HepG2 (cell line): ENCODE measurements around the gene PIGL. TPM values are rescaled to one million over a fixed set of nuclear protein-coding genes. Genes with fewer than 3 reads are reported as not detected.

Experiments
- ATAC-seq: fragments of 200-7000 bp; cut with Tn5 transposase; 3 replicates; pipeline ENCODE4 v1.9.1; 2020; ENCODE audit warnings: mild to moderate bottlenecking, moderate library complexity
- BruUV-seq: library from RNA; stranded (reverse); fragments of 400-500 nt; replicated peaks from 2 replicates; lab custom pipeline; 2021; lab: Mats Ljungman, UMichigan
- CTCF ChIA-PET: fragments of 300-600 bp; formaldehyde crosslinking; extraction: SDS; loops from one replicate; lab custom pipeline; 2021; ENCODE audit warnings: low total read pairs, inconsistent platforms, low intra/inter-chr PET ratio; lab: Yijun Ruan, JAX
- POLR2A ChIA-PET: fragments of 350-600 bp; sonication (Branson Sonifier 250); formaldehyde crosslinking; loops from one replicate; lab custom pipeline; 2020; ENCODE audit warnings: antibody characterized with exemption, inconsistent platforms; lab: Yijun Ruan, JAX
- DNase-seq: peaks from one replicate; pipeline ENCODE4 v3.0.0-alpha.2; 2015; ENCODE audit warnings: low spot score
- FAIRE-seq: peaks from 3 replicates; lab custom pipeline; 2011; peaks lifted over from hg19 to GRCh38; lab: Jason Lieb, UNC
- H2AFZ ChIP-seq: one replicate; pipeline ENCODE4 v1.6.1; 2011; ENCODE audit warnings: low read length, inconsistent platforms
- H3K27ac ChIP-seq: fragments of 300-600 bp; 3 replicates; pipeline ENCODE4 v1.8.0; 2011; ENCODE audit warnings: mixed run types, mild to moderate bottlenecking, mixed read lengths, low read length, inconsistent platforms; ENCODE audit not compliant: insufficient read depth; ENCODE audit errors: extremely low read length
- H3K27me3 ChIP-seq, 2 experiments: fragments of 200-600 bp in 1 of 2; 2 replicates in 1 of 2; 3 replicates in 1 of 2; pipeline versions ENCODE4 v1.6.0 to v1.8.0; 2011; ENCODE audit warnings: low read length in 2 of 2, mild to moderate bottlenecking in 2 of 2, moderate library complexity in 2 of 2, inconsistent platforms in 1 of 2; ENCODE audit not compliant: insufficient read depth in 2 of 2, control insufficient read depth in 1 of 2
- H3K36me3 ChIP-seq, 2 experiments: fragments of 200-600 bp in 1 of 2; replicated peaks in 1 of 2; 2 replicates in 1 of 2; 3 replicates in 1 of 2; pipeline versions ENCODE4 v1.5.1 to v1.8.0; 2011; ENCODE audit warnings: low read length in 2 of 2, inconsistent platforms in 1 of 2; ENCODE audit not compliant: insufficient read depth in 2 of 2, control insufficient read depth in 1 of 2
- H3K4me1 ChIP-seq: 2 replicates; pipeline ENCODE4 v1.5.1; 2012; ENCODE audit warnings: low read length, inconsistent platforms; ENCODE audit not compliant: insufficient read depth
- H3K4me2 ChIP-seq: 2 replicates; pipeline ENCODE4 v1.6.0; 2011; ENCODE audit warnings: low read depth, low read length, inconsistent platforms
- H3K4me3 ChIP-seq, 3 experiments: fragments of 200-600 bp in 1 of 3; sonication (generic), shearing (Covaris generic) in 1 of 3; replicated peaks in 1 of 3; 2 replicates each; pipeline ENCODE4 v1.5.1; 2011 to 2016; ENCODE audit warnings: low read length in 3 of 3, inconsistent platforms in 2 of 3, low read depth in 2 of 3, mild to moderate bottlenecking in 2 of 3, control low read depth in 1 of 3, mixed read lengths in 1 of 3; ENCODE audit not compliant: insufficient read depth in 1 of 3
- H3K79me2 ChIP-seq: one replicate; pipeline ENCODE4 v1.6.1; 2011; ENCODE audit warnings: low read length, inconsistent platforms; ENCODE audit not compliant: insufficient read depth
- H3K9ac ChIP-seq: 2 replicates; pipeline ENCODE4 v1.6.0; 2011; ENCODE audit warnings: mild to moderate bottlenecking, low read depth, low read length, inconsistent platforms; ENCODE audit not compliant: insufficient read depth
- H3K9me3 ChIP-seq: 2 replicates; pipeline ENCODE4 v1.5.1; 2012; ENCODE audit warnings: mild to moderate bottlenecking, low read length
- H4K20me1 ChIP-seq: 2 replicates; pipeline ENCODE4 v1.6.0; 2011; ENCODE audit warnings: inconsistent platforms, mild to moderate bottlenecking, low read length, moderate library complexity; ENCODE audit not compliant: insufficient read depth
- CAMTA2 ChIP-seq: sonication (generic); formaldehyde crosslinking; IDR thresholded peaks from 2 replicates; pipeline ENCODE4 v1.4.0; 2020; ENCODE audit warnings: mild to moderate bottlenecking, missing genetic modification reagents, borderline replicate concordance
- CENPT ChIP-seq: sonication (generic); formaldehyde crosslinking; IDR thresholded peaks from 2 replicates; pipeline ENCODE4 v1.8.0; 2022; ENCODE audit warnings: low read depth, mild to moderate bottlenecking, moderate library complexity, missing genetic modification reagents
- CREB1 ChIP-seq, 2 experiments: fragments of 450-650 bp in 1 of 2; IDR thresholded peaks; 2 replicates each; pipeline ENCODE4 v1.6.1; 2016 to 2017; ENCODE audit warnings: control low read depth in 1 of 2, mild to moderate bottlenecking in 1 of 2, missing compliant biosample characterization in 1 of 2, missing genetic modification characterization in 1 of 2
- FOXA3 ChIP-seq: IDR thresholded peaks from 2 replicates; pipeline ENCODE4 v1.6.1; 2016; ENCODE audit warnings: missing genetic modification reagents, missing compliant biosample characterization
- HCFC1 ChIP-seq: fragments of 150-350 bp; IDR thresholded peaks from 2 replicates; pipeline ENCODE4 v1.6.1; 2014; ENCODE audit warnings: low read depth, low read length
- KDM1A ChIP-seq: IDR thresholded peaks from 2 replicates; pipeline ENCODE4 v1.6.1; 2016; ENCODE audit warnings: missing compliant biosample characterization
- ZBTB25 ChIP-seq: IDR thresholded peaks from 2 replicates; pipeline ENCODE4 v1.6.1; 2018; ENCODE audit warnings: missing genetic modification reagents
- ZBTB37 ChIP-seq: sonication (generic); formaldehyde crosslinking; IDR thresholded peaks from 2 replicates; pipeline ENCODE4 v1.4.0; 2020; ENCODE audit warnings: mild to moderate bottlenecking, missing genetic modification reagents
- ZNF292 ChIP-seq: sonication (generic); formaldehyde crosslinking; IDR thresholded peaks from 2 replicates; pipeline ENCODE4 v1.8.1; 2022; ENCODE audit warnings: mild to moderate bottlenecking, low read depth, missing genetic modification reagents, borderline replicate concordance
- ZNF501 ChIP-seq: sonication (generic); formaldehyde crosslinking; IDR thresholded peaks from 2 replicates; pipeline ENCODE4 v1.5.1; 2020; ENCODE audit warnings: mild to moderate bottlenecking, moderate library complexity, missing genetic modification reagents
- ZNF777 ChIP-seq: sonication (generic); formaldehyde crosslinking; IDR thresholded peaks from 2 replicates; pipeline ENCODE4 v1.4.0; 2020; ENCODE audit warnings: missing genetic modification reagents
- WGBS: methylation state at CpG from one replicate; pipeline ENCODE4 v1.1.6; 2017; ENCODE audit warnings: low lambda C conversion rate; 5-methylcytosine and 5-hydroxymethylcytosine counted together
- in situ Hi-C: cut with HindIII; loops from 2 replicates; pipeline ENCODE4 v1.10.0; 2017; ENCODE audit warnings: low pct_unique_long_range_greater_than_20kb; ENCODE audit not compliant: extremely low pct_ligation_motif_present
- intact Hi-C: fragments of 100-400 bp; cut with micrococcal nuclease; formaldehyde crosslinking; loops from one replicate; pipeline ENCODE4 v1.10.0; 2022; ENCODE audit not compliant: unreplicated experiment
- polyA plus RNA-seq, 8 experiments: library from polyadenylated mRNA; depleted of rRNA in 3 of 8; stranded (reverse) in 7 of 8; unstranded in 1 of 8; fragments of >200 nt; fragmentation: Illumina TruSeq in 4 of 8; extraction: Trizol in 4 of 8; gene quantifications; 2 replicates each; pipeline versions ENCODE4 v1.2.1 to v1.2.3, GENCODE V29; 2011 to 2016; ENCODE audit warnings: low read depth in 4 of 8, missing spikeins in 1 of 8, mixed read lengths in 1 of 8; ENCODE audit not compliant: insufficient read depth in 1 of 8
- total RNA-seq, 5 experiments: library from RNA; depleted of rRNA; stranded (reverse); fragments of >200 nt; fragmentation: Illumina TruSeq; extraction: Trizol; gene quantifications; 2 replicates each; pipeline ENCODE4 v1.2.3, GENCODE V29; 2016; ENCODE audit warnings: low read depth in 1 of 5

Gene PIGL
- total and polyA plus RNA-seq, 2 of the 13 experiments (the other 11 are each of a cell fraction or from before 2014, with no cell fraction given) = 28.5 to 63.8 TPM

- no peak overlapping the region for H2AFZ ChIP-seq
- H4K20me1 ChIP-seq = no peaks in the 10 kb centered on the region
- WGBS = 89% methylated on average over 1 of the region's 1 CpG
- FAIRE-seq = no peak
- intact Hi-C loops = no loop called here
- in situ Hi-C loops = no loop called here
- ChIA-PET POLR2A (no interaction called here), CTCF (no interaction called here)
- no peaks in the 10 kb centered on the region for H3K9me3 ChIP-seq
- peaks cover 6% of the 10 kb centered on the region; the same call in 1 of the 2 replicates for H3K4me1 ChIP-seq
- TF ChIP-seq CAMTA2 (no peak), ZBTB25 (CRISPR knock-in tag) (no peak), ZNF777 (CRISPR knock-in tag) (no peak), KDM1A (CRISPR knock-in tag) (no peak), HCFC1 (no peak), ZBTB37 (CRISPR knock-in tag) (no peak), FOXA3 (CRISPR knock-in tag) (no peak), CENPT (CRISPR knock-in tag) (no peak), ZNF292 (CRISPR knock-in tag) (no peak), CREB1 (IDR thresholded peaks at IDR 0.05) (no peak), CREB1 (CRISPR knock-in tag; IDR thresholded peaks at IDR 0.05) (no peak), ZNF501 (CRISPR knock-in tag) (no peak)
- ATAC-seq = no peak
- H3K27ac ChIP-seq = no peak overlapping the region
- no peak for DNase-seq
- BruUV-seq = no TSS peak
- H3K79me2 ChIP-seq = peaks cover 3% of the 10 kb centered on the region
- H3K27me3 ChIP-seq = no peaks in the 10 kb centered on the region
- H3K4me3 ChIP-seq = no peak overlapping the region
- no peak overlapping the region for H3K4me2 ChIP-seq
- H3K36me3 ChIP-seq = peaks cover 0 to 6% of the 10 kb centered on the region in 2 experiments; a peak in 2 of 5 replicates
- H3K9ac ChIP-seq = no peak overlapping the region
Measured at GRCh38 chr17:16232391-16232790, 15.4 kb downstream of the PIGL start.
